HG02885 (cell line): ENCODE results near the gene RALB.
A peak's percentile ranks its signal among the peaks of the same experiment; 100 is the strongest.

Source experiments
- ATAC-seq: cut with Tn5 transposase; IDR thresholded peaks from one replicate; pipeline ENCODE4 v1.9.1; 2021; ENCODE audit warnings: mild to moderate bottlenecking; ENCODE audit not compliant: unreplicated experiment, poor library complexity

The RALB gene

DNA sequence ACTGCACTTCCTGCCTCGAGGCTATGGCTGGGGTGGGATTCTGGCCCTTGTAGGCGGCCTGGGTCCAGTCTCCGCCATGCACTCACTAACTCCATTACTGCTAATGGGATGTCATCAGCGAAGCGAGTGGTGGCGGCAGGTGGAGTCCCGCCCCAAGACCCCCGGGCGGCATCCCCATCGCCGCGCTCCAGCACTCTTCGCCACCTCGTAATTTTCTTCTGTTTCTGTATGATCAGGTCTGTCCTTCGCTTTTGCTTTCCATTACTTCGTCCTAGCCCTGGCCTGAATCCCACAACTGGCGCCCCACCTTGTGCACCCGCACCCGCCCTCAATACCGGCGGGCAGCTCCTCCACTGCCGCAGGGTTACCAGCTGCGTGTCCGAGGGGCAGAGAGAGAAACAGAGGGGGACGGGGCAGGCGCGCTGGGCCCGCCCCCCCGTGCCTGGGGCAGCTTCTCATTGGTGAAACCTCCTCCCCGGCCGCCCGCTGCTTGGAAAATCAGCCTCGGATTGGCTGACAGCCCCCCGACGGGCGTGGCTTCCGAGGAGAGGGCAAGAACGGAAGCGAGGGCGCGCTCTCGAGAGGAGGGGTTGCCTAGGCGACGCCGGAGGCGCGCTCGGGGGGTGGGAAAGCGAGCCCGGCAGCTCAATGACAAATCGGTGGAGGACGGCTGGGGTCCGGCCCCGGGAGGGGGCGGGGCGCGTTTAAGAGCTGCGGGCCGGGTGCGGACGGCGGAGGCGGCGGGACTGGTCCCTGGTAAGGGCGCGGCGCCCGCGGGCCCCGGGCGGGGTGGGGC is at the start of gene RALB:
Gene RALB (plus strand): TSS at position 628 of the 796 bp plus-strand sequence. CDS start 25,813 bp downstream, outside the sequence.
- ATAC-seq, result peak; percentile 95

- no peak for ATAC-seq
These were observed 49.2 kb upstream of the RALB start for GRCh38 chr2:120203251-120204021.

- no peak for ATAC-seq
These were observed 48.6 kb upstream of the RALB start for GRCh38 chr2:120204022-120204405.

- no peak for ATAC-seq
These were observed 48.2 kb upstream of the RALB start for GRCh38 chr2:120204417-120204816.

DNA sequence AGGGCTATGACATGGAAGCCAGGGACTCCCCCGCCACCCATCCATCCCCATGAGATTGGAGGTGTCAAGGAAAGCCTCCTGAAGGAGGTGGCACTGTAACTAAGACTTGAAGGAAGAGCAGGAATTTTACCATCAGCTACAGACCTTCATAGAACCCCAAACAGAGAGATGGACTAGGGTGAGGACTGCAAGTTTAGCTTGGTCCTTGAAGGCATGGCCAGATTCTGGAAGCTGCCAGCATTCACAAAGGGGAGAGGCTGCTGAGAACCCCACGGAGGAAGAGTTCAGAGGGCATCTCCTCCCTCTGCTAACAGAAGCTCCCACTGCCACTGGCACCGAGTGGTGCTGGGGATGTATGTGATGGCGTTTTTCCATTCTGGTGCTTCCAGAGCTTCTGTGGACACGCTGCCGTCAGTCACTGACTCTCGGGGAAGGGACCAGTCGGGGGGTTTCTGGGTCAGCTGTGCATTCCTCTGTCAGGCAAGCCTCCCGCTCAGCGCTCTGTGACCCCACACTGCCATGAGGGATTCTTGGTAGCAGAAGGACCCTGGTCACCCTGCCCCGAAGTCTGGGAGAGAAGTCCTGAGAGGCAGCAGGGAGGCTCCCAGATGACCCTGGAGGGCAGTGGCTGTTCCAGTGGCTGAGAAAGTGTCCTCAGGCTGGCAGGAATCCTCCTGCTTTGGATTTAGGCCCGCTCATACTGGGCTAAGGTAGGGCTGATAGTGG is 47.5 kb upstream of the RALB start:
- ATAC-seq, result no peak

DNA sequence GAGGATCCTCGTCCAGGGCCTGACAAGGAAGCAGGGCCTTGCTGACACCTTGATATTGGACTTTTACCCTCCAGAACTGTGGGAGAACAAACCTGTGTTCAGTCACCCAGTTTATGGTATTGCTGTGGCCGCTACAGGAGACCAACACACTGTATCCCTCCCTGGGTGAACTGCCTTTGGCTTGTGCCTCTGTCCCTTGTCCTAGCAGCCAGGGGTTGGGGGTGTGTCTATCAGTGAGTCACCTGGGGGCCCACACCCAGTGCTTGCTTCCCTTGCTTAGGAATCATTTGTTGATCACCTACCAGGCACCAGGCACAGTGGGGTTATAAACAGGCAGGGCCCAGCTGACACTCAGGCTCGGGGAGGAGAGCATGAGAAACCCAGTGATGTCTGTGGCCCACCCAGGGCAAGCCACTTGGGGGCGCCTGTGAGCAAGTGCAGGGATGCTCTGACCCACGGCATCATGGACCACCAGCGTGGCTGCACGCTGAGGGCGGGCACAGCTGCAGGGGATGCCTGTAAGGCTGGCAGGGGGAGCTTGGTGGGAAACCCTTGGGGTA is 46.5 kb upstream of the RALB start:
- no peak for ATAC-seq

GRCh38 chr2:120208381-120209353 is 44.0 kb upstream of the RALB start:
- no peak for ATAC-seq

DNA sequence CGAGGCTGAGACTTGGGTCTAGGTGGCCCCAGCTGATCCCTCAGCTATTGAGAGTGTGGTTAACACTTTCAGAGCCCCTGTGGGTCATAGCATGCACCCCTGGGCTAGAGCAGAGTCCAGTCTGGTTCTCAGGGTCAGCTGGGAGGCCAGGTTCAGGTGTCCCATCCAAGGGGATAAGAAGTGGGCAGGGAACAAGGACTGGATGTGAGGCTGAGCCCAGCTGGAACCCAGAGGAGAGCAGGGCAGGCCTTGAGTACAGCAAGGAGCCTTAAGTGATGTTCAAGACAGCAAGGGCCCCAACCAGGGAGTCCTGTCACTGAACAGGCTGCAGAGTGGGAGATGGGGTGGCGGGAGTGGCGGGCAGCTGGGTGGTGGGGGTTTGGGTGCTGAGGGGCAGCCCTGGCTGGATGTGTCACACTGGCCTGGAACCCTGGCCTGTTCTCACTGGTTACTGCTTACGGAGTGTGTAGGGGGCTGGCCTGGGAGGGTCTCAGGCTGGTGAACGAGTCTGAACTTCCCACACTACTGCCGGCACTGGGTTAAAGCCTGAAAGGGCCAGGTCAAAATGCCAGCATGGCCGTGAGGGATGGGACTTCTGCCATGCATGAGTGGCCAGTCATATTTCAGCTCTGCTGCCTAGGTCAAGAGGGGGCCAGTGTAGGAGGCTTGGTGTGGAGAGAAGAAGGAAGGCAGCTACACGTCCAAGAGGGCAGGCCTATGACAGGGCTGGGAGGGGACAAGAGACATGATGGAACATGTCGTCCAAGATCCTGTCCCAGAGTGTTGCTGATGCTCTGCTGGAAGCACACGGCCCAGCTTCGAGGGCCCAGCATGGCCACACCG is 43.0 kb upstream of the RALB start:
- no peak for ATAC-seq

- no peak for ATAC-seq
These were observed 42.4 kb upstream of the RALB start for GRCh38 chr2:120210270-120210693.

DNA sequence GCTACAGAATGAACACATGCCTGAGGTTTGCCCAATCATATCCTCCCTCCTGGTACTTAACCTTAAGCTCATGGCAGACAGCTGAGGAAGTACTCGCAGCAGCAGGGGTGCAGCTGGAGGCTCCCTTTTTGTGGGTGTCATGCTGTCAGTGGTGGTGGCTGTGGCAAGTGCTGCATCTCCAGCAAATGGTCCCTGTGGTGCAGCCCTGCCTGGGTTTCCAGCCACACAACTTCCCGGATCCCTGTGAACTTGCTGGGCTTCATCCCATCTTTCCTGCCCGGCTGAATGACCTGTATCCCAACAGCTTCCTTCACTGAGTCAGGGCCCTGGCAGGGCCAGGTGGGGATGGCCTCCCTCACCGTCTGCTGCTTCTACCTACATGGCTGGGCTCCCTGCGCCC is 34.5 kb upstream of the RALB start:
- ATAC-seq, result no peak

DNA sequence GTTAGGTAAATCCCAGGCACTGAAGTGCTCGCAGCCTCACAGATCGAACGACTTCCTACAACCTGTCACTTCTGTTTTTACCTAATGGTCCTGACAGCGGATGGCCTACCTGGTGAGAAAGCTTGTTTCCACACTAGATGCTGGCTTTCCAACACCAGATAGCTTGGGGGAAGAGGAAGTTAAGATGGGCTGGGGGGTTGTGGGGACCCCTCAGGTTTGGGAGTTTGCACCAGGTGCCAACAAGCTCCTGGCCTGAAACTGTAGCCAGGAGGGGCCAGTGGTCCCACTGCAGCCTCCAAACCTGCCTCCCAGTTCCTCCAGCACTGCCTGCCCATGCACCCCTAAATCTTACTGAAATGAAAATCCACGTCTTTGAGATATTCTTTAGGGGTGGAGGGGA is 33.4 kb upstream of the RALB start:
- no peak for ATAC-seq

DNA sequence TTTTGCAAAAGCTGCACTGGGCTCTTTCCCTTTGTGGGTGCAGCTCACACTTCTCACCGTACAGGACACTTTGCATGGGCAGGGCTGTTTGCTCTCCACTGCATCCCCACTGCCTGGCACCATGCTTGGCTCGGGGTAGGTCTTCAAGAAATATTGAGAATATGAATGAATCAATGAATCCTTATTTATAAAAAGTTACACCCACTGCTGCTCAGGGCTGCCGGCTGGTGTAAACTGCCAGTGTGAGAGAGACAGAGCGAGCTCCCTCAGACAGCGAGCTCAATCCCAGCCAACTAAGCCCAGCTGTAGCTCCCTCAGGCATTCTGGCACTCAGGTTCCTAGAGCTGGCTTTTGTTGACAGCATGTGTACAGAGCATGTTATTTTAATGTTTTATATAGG is 32.9 kb upstream of the RALB start:
- no peak for ATAC-seq

- ATAC-seq, result no peak
These were observed 31.9 kb upstream of the RALB start for GRCh38 chr2:120220756-120221155.

DNA sequence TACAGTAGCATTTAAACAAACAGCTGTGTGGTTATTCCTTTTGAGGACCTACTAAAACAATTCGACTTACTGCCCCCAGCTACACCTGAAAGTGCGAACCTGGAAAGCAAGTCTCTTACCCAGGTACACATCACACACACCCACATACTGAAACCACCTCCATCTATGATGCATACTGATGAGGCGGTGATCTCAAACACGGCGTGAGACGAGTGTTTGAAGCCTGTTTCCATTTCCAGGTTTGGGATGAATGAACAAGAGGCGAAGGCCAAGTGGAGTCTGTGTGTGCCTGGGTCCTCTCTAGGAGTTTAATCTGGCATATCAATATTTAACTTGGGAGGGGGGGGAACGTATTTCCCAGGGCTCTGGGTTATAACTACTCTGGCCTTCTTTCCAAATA is 31.0 kb upstream of the RALB start:
- ATAC-seq, result no peak

- ATAC-seq, result no peak
These were observed 30.2 kb upstream of the RALB start for GRCh38 chr2:120222186-120223033.

DNA sequence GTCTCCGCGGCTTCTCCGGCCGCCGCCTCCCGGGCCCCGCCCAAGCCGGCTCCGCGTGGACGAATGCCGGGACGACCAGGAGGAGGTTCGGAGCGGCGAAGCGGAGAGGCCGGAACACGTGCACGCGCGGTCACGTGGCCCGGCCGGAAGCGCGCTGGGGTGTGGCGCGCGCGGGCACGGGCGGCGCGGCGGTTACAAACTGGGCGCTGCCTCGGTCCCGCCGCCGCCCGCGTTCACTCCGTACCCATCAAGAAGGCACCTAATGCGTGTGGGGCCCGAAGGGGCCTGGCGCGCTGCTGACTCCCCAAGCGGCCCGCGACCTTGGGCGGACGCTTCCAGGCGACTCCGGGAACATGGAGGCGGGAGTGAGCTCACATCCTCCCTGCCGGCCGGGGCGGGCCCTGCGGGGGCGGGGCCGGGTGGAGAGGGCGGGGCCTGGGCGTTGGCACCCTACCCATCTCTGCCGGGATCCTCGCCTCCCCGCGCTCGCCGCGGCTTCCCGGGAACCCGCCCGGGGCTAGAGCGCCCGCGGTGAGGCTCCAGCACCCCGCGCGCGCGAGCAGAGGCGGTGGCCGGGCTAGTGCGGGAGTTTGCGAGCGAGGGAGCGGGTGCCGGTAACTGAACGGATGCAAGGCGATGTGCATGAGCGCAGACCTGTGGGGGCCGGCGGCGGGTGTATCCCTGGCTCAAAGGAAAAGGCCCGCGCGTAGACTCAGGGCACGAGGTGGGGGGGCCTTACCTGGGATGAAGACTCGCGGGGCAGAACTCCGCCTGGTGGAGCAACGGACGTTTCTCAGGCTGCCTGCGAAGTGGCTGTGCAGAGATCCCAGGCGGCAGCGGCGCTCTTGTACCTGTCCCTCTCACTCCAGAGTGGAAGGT is 29.4 kb upstream of the RALB start, which contains the start of gene TMEM185B:
Gene TMEM185B (minus strand): TSS at position 367 of the 879 bp plus-strand sequence. CDS start 424 bp downstream, outside the sequence.
- ATAC-seq, result peak; percentile 90

- ATAC-seq, result no peak
These were observed 28.4 kb upstream of the RALB start for GRCh38 chr2:120224256-120224655.
